ENCODE data around the gene TXNDC2. TPM values are rescaled to one million over a fixed set of nuclear protein-coding genes. Genes with fewer than 3 reads are reported as not detected.

TXNDC2 gene
- total RNA-seq, 1 donor from 2014 or later: 0.49 TPM

GRCh38 chr18:9925369-9925768 lies 39.6 kb downstream of the TXNDC2 start:
- Histone ChIP-seq H3K27ac (no peak overlapping the region), H3K4me3 (no peak overlapping the region), H3K9me3 (no peaks in the 10 kb centered on the region), H3K4me1 (peaks cover 95% of the 10 kb centered on the region), H3K27me3 (no peaks in the 10 kb centered on the region), H3K36me3 (no peaks in the 10 kb centered on the region)
- intact Hi-C loops (cut with DNase I): no loop called here
- DNase-seq (ENCODE audit: extremely low spot score in 2 of 2): no peak
- TF ChIP-seq POLR2AphosphoS5 (IDR thresholded peaks at IDR 0.05; ENCODE audit: insufficient read depth in 1 of 2, low read depth in 1 of 2): no peak
- no peak for TF ChIP-seq POLR2A (IDR thresholded peaks at IDR 0.05)
- TF ChIP-seq, protein P1, sequence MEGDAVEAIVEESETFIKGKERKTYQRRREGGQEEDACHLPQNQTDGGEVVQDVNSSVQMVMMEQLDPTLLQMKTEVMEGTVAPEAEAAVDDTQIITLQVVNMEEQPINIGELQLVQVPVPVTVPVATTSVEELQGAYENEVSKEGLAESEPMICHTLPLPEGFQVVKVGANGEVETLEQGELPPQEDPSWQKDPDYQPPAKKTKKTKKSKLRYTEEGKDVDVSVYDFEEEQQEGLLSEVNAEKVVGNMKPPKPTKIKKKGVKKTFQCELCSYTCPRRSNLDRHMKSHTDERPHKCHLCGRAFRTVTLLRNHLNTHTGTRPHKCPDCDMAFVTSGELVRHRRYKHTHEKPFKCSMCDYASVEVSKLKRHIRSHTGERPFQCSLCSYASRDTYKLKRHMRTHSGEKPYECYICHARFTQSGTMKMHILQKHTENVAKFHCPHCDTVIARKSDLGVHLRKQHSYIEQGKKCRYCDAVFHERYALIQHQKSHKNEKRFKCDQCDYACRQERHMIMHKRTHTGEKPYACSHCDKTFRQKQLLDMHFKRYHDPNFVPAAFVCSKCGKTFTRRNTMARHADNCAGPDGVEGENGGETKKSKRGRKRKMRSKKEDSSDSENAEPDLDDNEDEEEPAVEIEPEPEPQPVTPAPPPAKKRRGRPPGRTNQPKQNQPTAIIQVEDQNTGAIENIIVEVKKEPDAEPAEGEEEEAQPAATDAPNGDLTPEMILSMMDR (IDR thresholded peaks at IDR 0.05): no peak

DNA sequence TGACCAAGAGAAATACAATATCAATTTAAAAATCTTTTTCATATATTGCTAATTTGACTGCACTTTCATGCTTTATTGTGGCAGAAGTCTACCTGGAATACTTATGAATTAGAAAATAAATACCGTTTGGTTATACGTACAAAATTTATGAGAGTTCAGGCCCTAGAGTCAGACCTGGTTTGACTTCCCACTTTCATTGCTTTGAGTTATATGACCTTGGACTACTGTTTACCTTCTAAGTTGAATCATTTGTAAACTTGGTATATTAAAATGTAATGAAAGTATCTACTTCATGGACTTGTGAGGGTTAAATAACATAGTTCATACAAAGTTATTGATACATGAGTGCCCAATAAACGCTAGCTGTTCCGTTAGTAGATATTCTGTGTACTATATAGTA lies 40.0 kb downstream of the TXNDC2 start:
- peaks cover 95% of the 10 kb centered on the region for H3K4me1 ChIP-seq
- DNase-seq (ENCODE audit: extremely low spot score in 2 of 2): no peak
- H3K9me3 ChIP-seq: no peaks in the 10 kb centered on the region
- no peaks in the 10 kb centered on the region for H3K36me3 ChIP-seq
- H3K27me3 ChIP-seq: no peaks in the 10 kb centered on the region
- TF ChIP-seq POLR2AphosphoS5 (IDR thresholded peaks at IDR 0.05; ENCODE audit: insufficient read depth in 1 of 2, low read depth in 1 of 2): no peak
- TF ChIP-seq POLR2A (IDR thresholded peaks at IDR 0.05): no peak
- TF ChIP-seq, protein P1 (IDR thresholded peaks at IDR 0.05): no peak
- H3K27ac ChIP-seq: no peak overlapping the region
- intact Hi-C loops (cut with DNase I): no loop called here
- H3K4me3 ChIP-seq: no peak overlapping the region

DNA sequence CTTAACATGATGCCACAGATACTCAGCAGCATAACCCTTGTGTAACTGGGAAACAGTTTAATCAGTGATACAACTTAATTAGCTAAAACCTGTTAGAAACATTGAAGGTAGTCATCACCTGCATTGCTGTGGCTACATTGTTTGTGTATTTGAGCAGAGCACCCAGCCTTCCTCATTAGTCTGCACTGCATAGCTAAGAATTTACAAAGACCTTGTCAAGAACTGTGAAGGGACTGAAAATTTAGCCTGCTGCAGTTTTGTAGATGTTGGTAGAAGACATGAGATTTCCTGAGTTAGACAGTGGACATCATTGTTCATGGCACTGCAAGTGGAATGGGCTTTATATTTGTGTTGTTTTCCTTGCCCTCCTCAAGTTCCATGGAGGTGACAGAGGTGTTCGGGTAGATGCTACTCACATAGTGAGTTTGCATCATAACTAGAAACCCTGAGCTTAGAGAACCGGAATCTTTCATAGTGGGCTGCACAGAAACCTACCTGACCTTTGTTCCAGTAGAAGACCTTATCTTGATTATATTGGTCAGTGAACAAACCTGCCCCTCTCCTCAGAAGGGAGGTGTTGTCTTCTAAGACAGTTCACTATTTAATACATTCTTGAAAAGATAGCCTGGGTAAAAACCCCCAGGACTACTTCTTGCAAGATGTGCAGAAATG lies 40.6 kb downstream of the TXNDC2 start:
- H3K27ac ChIP-seq: no peak overlapping the region
- peaks cover 95% of the 10 kb centered on the region for H3K4me1 ChIP-seq
- no peaks in the 10 kb centered on the region for H3K9me3 ChIP-seq
- H3K36me3 ChIP-seq: no peaks in the 10 kb centered on the region
- H3K27me3 ChIP-seq: no peaks in the 10 kb centered on the region
- intact Hi-C loops (cut with DNase I): no loop called here
- TF ChIP-seq, protein P1 (IDR thresholded peaks at IDR 0.05): no peak
- TF ChIP-seq POLR2A (IDR thresholded peaks at IDR 0.05) (no peak), POLR2AphosphoS5 (IDR thresholded peaks at IDR 0.05; ENCODE audit: insufficient read depth in 1 of 2, low read depth in 1 of 2) (no peak)
- DNase-seq (ENCODE audit: extremely low spot score in 2 of 2): no peak
- no peak overlapping the region for H3K4me3 ChIP-seq

DNA sequence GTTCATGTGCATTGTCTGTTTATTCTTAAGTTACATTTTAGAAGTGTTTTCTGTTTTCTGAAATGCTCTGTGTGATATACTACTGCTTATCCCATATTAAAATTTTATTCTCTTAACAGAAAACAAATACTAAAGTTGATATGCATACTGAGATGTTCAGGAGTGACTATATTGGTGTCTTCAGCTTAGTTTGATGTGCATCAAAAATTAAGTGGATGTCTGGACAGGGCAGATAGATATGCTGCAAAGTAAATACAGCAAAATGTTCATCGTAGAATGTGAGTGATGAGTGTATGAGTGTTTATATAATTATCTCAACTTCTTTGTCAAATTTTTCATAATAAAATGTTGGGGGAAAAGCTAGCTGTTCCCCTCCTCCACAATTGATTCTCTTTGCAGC lies 41.2 kb downstream of the TXNDC2 start:
- H3K4me1 ChIP-seq: peaks cover 94% of the 10 kb centered on the region
- no peaks in the 10 kb centered on the region for H3K36me3 ChIP-seq
- TF ChIP-seq POLR2AphosphoS5 (IDR thresholded peaks at IDR 0.05; ENCODE audit: insufficient read depth in 1 of 2, low read depth in 1 of 2) (no peak), POLR2A (IDR thresholded peaks at IDR 0.05) (no peak)
- TF ChIP-seq, protein P1 (IDR thresholded peaks at IDR 0.05): no peak
- H3K9me3 ChIP-seq: no peaks in the 10 kb centered on the region
- no peaks in the 10 kb centered on the region for H3K27me3 ChIP-seq
- H3K4me3 ChIP-seq: no peak overlapping the region
- H3K27ac ChIP-seq: no peak overlapping the region
- DNase-seq (ENCODE audit: extremely low spot score in 2 of 2): no peak
- intact Hi-C loops (cut with DNase I): no loop called here

GRCh38 chr18:9927392-9928063 lies 41.8 kb downstream of the TXNDC2 start:
- no peaks in the 10 kb centered on the region for H3K27me3 ChIP-seq
- no peak for DNase-seq (ENCODE audit: extremely low spot score in 2 of 2)
- H3K36me3 ChIP-seq: no peaks in the 10 kb centered on the region
- TF ChIP-seq, protein P1 (IDR thresholded peaks at IDR 0.05): no peak
- no peak for TF ChIP-seq POLR2AphosphoS5 (IDR thresholded peaks at IDR 0.05; ENCODE audit: insufficient read depth in 1 of 2, low read depth in 1 of 2)
- TF ChIP-seq POLR2A (IDR thresholded peaks at IDR 0.05): no peak
- H3K4me3 ChIP-seq: no peak overlapping the region
- H3K4me1 ChIP-seq: peaks cover 89% of the 10 kb centered on the region
- H3K9me3 ChIP-seq: no peaks in the 10 kb centered on the region
- no peak overlapping the region for H3K27ac ChIP-seq
- intact Hi-C loops (cut with DNase I): no loop called here
